Adrenal gland (tissue), 12 donors: ENCODE results near the gene SDR42E2. TPM values are rescaled to one million over a fixed set of nuclear protein-coding genes. Genes with fewer than 3 reads are reported as not detected.
"Not testable (repeated sequence)": the region's sequence is repeated elsewhere in the genome, so short reads cannot be mapped to it uniquely, and the experiment has no call there.

Experiments used
- DNase-seq, 7 donors: peaks; one replicate each; pipeline ENCODE4 v3.0.0-alpha.2; 2019 to 2020
- H3K27ac ChIP-seq, 5 donors: fragments of 200-600 bp; sonication (generic) in 4 of 5; 1 replicate in 3 of 5; 2 replicates in 2 of 5; pipeline versions ENCODE4 v1.5.1 to v1.8.0; 2016 to 2020; ENCODE audit warnings: mild to moderate bottlenecking in 1 of 5
- H3K27me3 ChIP-seq: fragments of 200-600 bp; 2 replicates; pipeline ENCODE4 v1.8.0; 2021
- H3K36me3 ChIP-seq, 2 donors: fragments of 200-600 bp; replicated peaks in 1 of 2; 1 replicate in 1 of 2; 2 replicates in 1 of 2; pipeline versions ENCODE4 v1.5.1 to v1.8.0; 2018 to 2022
- H3K4me1 ChIP-seq, 2 donors: fragments of 200-600 bp; replicated peaks in 1 of 2; 1 replicate in 1 of 2; 2 replicates in 1 of 2; pipeline versions ENCODE4 v1.5.1 to v1.8.0; 2018 to 2021
- H3K4me3 ChIP-seq, 4 donors: fragments of 200-600 bp; sonication (generic) in 3 of 4; one replicate each; pipeline ENCODE4 v1.5.1; 2016 to 2018
- H3K9me3 ChIP-seq, 3 donors: fragments of 200-600 bp; sonication (generic) in 1 of 3; replicated peaks in 1 of 3; 1 replicate in 2 of 3; 2 replicates in 1 of 3; pipeline versions ENCODE4 v1.5.1 to v1.8.0; 2016 to 2021
- CTCF ChIP-seq, 6 experiments: fragments of 450-650 bp in 4 of 6; fragments of 200-600 bp in 2 of 6; sonication (generic) in 1 of 6; IDR thresholded peaks; 1 replicate in 5 of 6; 2 replicates in 1 of 6; pipeline versions ENCODE4 v1.5.1 to v1.8.0; 2016 to 2021; ENCODE audit warnings: antibody characterized with exemption in 6 of 6, mild to moderate bottlenecking in 2 of 6, moderate library complexity in 1 of 6
- POLR2A ChIP-seq, 2 donors: fragments of 450-650 bp; IDR thresholded peaks; one replicate each; pipeline ENCODE4 v1.6.1; 2017; ENCODE audit warnings: antibody characterized with exemption in 2 of 2, mild to moderate bottlenecking in 2 of 2, moderate library complexity in 1 of 2
- whole genome bisulfite sequencing, 4 donors: extraction: QIAGEN DNeasy Blood & Tissue Kit in 2 of 4; methylation state at CpG; one replicate each; pipeline versions ENCODE4 v1.1.5 to v1.1.7; 2013 to 2017; 5-methylcytosine and 5-hydroxymethylcytosine counted together
- intact Hi-C, 2 donors: fragments of 100-400 bp; cut with DNase I; formaldehyde crosslinking; loops; one replicate each; pipeline versions ENCODE4 v1.14.1 to v1.15.0; 2022 to 2023
- polyA plus RNA-seq, 3 donors: library from polyadenylated mRNA; stranded (reverse); fragments of 200-250 nt in 2 of 3; fragments of 350-450 nt in 1 of 3; fragmentation: Illumina TruSeq in 1 of 3; extraction: RNeasy Lipid Tissue Mini Kit (QIAGEN cat#74804) in 1 of 3; gene quantifications; one replicate each; pipeline ENCODE4 v1.2.3, GENCODE V29; 2013 to 2014
- total RNA-seq, 9 donors: library from RNA; depleted of rRNA in 4 of 9; stranded (reverse); fragments of >200 nt in 4 of 9; fragments of 120-200 nt in 1 of 9; fragmentation: NEBNext Ultra II Directional in 1 of 9; extraction: Animal tissue kit (Norgen Biotek cat#: 25700) in 1 of 9; gene quantifications; one replicate each; pipeline versions ENCODE4 v1.1.0 to v1.2.4, GENCODE V29; 2013 to 2023
- donor health status: healthy with polysubstance abuse.
- donor health status: Bipolar disorder and iron deficiency.
- donor health status: DM: yes; HTN: yes; CAD: no.
- donor health status: DM: no; HTN: no; CAD: no.
- donor health status: DM: no; HTN: no; CAD: no.
- donor health status: DM: yes; HTN: yes; CAD: no.

The SDR42E2 gene
- total and polyA plus RNA-seq, 12 donors, result 0.08 to 0.10 TPM; not detected in 10

GRCh38 chr16:22171953-22172352 lies 9.6 kb downstream of the SDR42E2 start:
- Histone ChIP-seq H3K9me3 (no peaks in the 10 kb centered on the region), H3K27ac (no peak overlapping the region), H3K27me3 (no peaks in the 10 kb centered on the region), H3K4me1 (no peaks in the 10 kb centered on the region), H3K4me3 (no peak overlapping the region), H3K36me3 (no peaks in the 10 kb centered on the region)
- no peak for DNase-seq
- intact Hi-C loops, result no loop called here
- WGBS, 4 donors, result 80 to 91% (median 88%) methylated on average over 1 to 6 of the region's 6 CpGs; no CpG with 5 or more reads in 1 of the 4 donors
- TF ChIP-seq CTCF (IDR thresholded peaks at IDR 0.05), result no peak
- TF ChIP-seq POLR2A (IDR thresholded peaks at IDR 0.05), result no peak

- H3K4me1 ChIP-seq, H3K27me3 ChIP-seq, H3K4me3 ChIP-seq, intact Hi-C loops, H3K36me3 ChIP-seq, H3K9me3 ChIP-seq, H3K27ac ChIP-seq, DNase-seq: not testable (repeated sequence)
- WGBS, 4 donors, result 69 to 92% (median 84%) methylated on average over 1 of the region's 1 CpG
These were observed 10.3 kb downstream of the SDR42E2 start for GRCh38 chr16:22172642-22173041.

DNA sequence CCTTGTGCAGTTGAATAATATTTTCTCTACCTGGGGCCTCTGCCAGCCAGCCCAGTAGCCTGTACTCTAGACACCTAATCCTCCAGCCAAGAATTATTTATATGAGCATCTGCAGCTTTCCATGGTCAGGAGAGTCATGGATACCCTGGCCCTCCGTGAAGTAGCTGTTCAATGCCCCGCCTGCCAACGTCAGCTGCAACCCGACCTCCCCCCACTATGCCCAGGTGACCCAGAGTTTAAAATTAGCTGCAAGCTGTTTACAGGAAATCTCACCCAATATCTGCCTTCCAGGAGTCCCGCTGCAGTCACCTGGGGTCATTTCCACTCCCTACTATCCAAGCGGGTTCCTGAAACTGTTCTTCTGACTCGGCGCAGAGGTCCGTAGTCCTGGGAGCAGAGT lies 12.3 kb downstream of the SDR42E2 start:
- TF ChIP-seq CTCF (IDR thresholded peaks at IDR 0.05) (no peak), POLR2A (IDR thresholded peaks at IDR 0.05) (no peak)
- Histone ChIP-seq H3K27me3 (no peaks in the 10 kb centered on the region), H3K9me3 (no peaks in the 10 kb centered on the region), H3K27ac (no peak overlapping the region), H3K36me3 (no peaks in the 10 kb centered on the region), H3K4me3 (no peak overlapping the region), H3K4me1 (no peaks in the 10 kb centered on the region)
- intact Hi-C loops, result no loop called here
- WGBS, 4 donors, result 63 to 73% (median 66%) methylated on average over 5 to 9 of the region's 9 CpGs
- no peak for DNase-seq

- WGBS, 4 donors, result 78 to 83% (median 81%) methylated on average over 6 to 18 of the region's 18 CpGs
- no peaks in the 10 kb centered on the region for H3K9me3 ChIP-seq
- no peak overlapping the region for H3K27ac ChIP-seq
- H3K36me3 ChIP-seq, result no peaks in the 10 kb centered on the region
- DNase-seq, result no peak
- intact Hi-C loops, result no loop called here
- H3K4me3 ChIP-seq, result no peak overlapping the region
- H3K27me3 ChIP-seq, result no peaks in the 10 kb centered on the region
- no peaks in the 10 kb centered on the region for H3K4me1 ChIP-seq
- no peak for TF ChIP-seq CTCF (IDR thresholded peaks at IDR 0.05)
- TF ChIP-seq POLR2A (IDR thresholded peaks at IDR 0.05), result no peak
These were observed 15.9 kb downstream of the SDR42E2 start for GRCh38 chr16:22177968-22178930.
